GM12801 (cell line): ENCODE measurements around the gene OSBPL8.

Experiments
- CTCF ChIP-seq: IDR thresholded peaks from one replicate; pipeline ENCODE4 v1.5.1; 2011; ENCODE audit warnings: control low read depth; ENCODE audit not compliant: insufficient read length; ENCODE audit errors: extremely low read depth

OSBPL8 gene

DNA sequence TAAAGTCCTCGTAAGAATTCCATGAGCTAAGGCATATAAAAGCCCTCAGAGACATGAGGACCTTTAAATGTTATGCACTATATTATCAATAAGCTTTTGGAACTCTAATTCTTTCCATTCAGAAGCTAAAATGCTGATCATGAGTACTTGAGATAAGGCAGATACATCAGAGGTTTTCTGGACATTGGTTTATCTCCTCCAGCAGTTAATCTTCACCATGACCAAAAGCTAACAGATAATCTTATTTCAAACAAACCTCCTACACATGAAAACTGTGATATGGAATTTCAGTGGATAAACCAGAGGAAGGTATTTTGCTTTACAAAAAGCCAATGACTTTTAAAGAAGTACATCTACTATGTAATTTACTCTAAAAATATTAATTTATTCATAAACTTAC lies 113.5 kb downstream of the OSBPL8 start:
- TF ChIP-seq CTCF: no peak

DNA sequence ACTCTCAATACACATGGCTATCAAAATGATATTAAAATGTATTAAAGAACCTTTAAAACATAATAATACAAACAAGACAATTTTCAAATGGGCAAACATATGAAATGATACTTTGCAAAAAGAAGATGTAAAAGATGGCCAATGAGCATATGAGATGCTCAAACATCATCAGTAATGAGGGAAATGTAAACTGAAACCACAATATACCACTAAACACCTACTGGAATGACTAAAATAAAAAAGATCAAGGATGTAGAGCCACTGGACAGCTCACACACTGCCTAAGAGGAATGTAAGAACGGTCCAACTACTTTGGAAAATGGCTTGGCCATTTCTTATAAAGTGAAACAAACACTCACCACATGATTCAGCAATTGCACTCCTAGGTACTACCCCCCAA lies 114.1 kb downstream of the OSBPL8 start:
- no peak for TF ChIP-seq CTCF

DNA sequence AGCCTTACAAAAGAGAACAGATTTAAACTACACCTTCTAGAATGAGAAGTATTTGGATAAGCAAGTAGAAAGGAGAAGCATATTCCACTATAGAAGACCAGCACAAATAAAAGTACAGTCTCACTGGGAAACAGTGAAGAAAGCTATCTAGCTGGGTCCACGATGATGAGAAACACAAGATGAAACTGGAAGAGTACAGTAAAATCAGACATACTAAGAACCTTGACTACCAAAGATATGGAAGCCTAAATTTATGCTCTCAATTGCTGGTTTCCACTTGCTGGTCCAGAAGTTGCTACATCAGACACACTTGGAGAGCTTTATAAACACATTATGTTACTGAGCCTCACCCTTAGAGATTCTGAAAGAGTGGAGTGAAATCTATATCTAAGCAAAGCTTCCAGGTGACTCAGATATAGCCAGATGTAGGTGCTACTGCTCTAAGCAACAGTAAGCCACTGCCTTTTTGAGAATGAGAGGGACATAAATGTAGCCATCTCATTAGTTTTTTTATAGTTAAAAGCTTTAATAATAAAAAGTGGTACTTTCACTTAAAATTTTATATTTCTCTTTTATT lies 115.1 kb downstream of the OSBPL8 start:
- TF ChIP-seq CTCF: no peak

- TF ChIP-seq CTCF: no peak
Measured at GRCh38 chr12:76441016-76441415, 118.6 kb downstream of the OSBPL8 start.

- no peak for TF ChIP-seq CTCF
Measured at GRCh38 chr12:76432733-76433132, 126.8 kb downstream of the OSBPL8 start.

DNA sequence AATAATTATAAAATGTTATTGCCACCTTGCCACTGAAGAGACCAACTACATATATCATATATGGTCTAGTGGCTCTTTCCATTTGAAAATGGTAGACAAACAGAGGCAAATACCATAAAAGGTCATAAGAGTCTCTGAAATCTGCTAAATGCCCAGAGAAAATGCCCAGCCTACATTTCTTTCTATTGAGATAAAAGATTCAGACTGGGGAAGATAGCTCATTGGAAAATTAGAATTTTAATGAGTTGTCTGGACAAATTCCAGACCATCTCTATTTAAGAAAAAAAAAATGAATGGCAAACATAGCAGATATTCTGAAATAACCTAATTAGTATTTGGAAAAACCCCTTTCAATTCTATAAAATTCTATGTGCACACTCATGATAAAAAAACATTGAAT lies 131.5 kb downstream of the OSBPL8 start:
- TF ChIP-seq CTCF: no peak

GRCh38 chr12:76426160-76426559 lies 133.4 kb downstream of the OSBPL8 start:
- no peak for TF ChIP-seq CTCF
